Tibial artery (tissue), 4 donors: Measurements from ENCODE around the gene NIPAL3.

Experiments used
- DNase-seq, 2 donors: peaks; one replicate each; pipeline ENCODE4 v3.0.0-alpha.2; 2019
- H3K27ac ChIP-seq, 2 donors: fragments of 200-600 bp; sonication (generic) in 1 of 2; 1 replicate in 1 of 2; 2 replicates in 1 of 2; pipeline ENCODE4 v1.5.1; 2018 to 2019; ENCODE audit warnings: mild to moderate bottlenecking in 1 of 2
- H3K27me3 ChIP-seq, 2 donors: fragments of 200-600 bp; sonication (generic) in 1 of 2; one replicate each; pipeline versions ENCODE4 v1.5.1 to v1.6.0; 2016 to 2019
- H3K36me3 ChIP-seq, 3 donors: fragments of 200-600 bp; sonication (generic) in 2 of 3; one replicate each; pipeline ENCODE4 v1.5.1; 2016 to 2019; ENCODE audit warnings: mild to moderate bottlenecking in 2 of 3
- H3K4me1 ChIP-seq, 4 donors: fragments of 200-600 bp; sonication (generic) in 2 of 4; 1 replicate in 3 of 4; 2 replicates in 1 of 4; pipeline ENCODE4 v1.5.1; 2016 to 2019
- H3K4me3 ChIP-seq, 2 donors: fragments of 200-600 bp; sonication (generic) in 1 of 2; 1 replicate in 1 of 2; 2 replicates in 1 of 2; pipeline ENCODE4 v1.5.1; 2018 to 2019; ENCODE audit warnings: mild to moderate bottlenecking in 2 of 2
- H3K9me3 ChIP-seq, 3 donors: fragments of 200-600 bp; sonication (generic) in 1 of 3; one replicate each; pipeline ENCODE4 v1.5.1; 2016 to 2019
- CTCF ChIP-seq, 2 experiments: fragments of 200-600 bp in 1 of 2; fragments of 450-650 bp in 1 of 2; IDR thresholded peaks; one replicate each; pipeline ENCODE4 v1.5.1; 2017 to 2019; ENCODE audit warnings: antibody characterized with exemption in 2 of 2, mild to moderate bottlenecking in 1 of 2, moderate library complexity in 1 of 2
- intact Hi-C: fragments of 100-400 bp; cut with DNase I; formaldehyde crosslinking; loops from one replicate; pipeline ENCODE4 v1.15.0; 2023; ENCODE audit warnings: low total_unique reads

NIPAL3 gene

GRCh38 chr1:24415334-24415909 is at the start of gene NIPAL3:
TSS of gene NIPAL3 (plus strand) at chr1:24415802. CDS start at chr1:24419548, 3,746 bp downstream.
- no peak within 1 kb of the TSS for H3K27ac ChIP-seq
- intact Hi-C loops = no loop called here
- peaks cover 0 to 15% of the 10 kb centered on the region in 2 donors for H3K27me3 ChIP-seq
- peak; percentile 42 to 56 for TF ChIP-seq CTCF (IDR thresholded peaks at IDR 0.05)
- peak; percentile 95 for DNase-seq
- H3K4me3 ChIP-seq = peak within 1 kb of the TSS; percentile 50 to 59
- no peaks in the 10 kb centered on the region for H3K36me3 ChIP-seq
- H3K4me1 ChIP-seq = peaks cover 0 to 28% (median 13%) of the 10 kb centered on the region in 4 donors
- no peaks in the 10 kb centered on the region for H3K9me3 ChIP-seq

GRCh38 chr1:24366707-24367106 is 48.9 kb upstream of the NIPAL3 start:
- no peak for TF ChIP-seq CTCF (IDR thresholded peaks at IDR 0.05)
- intact Hi-C loops = no loop called here
- H3K4me1 ChIP-seq = peaks cover 0 to 8% (median 0%) of the 10 kb centered on the region in 4 donors
- no peak for DNase-seq
- H3K36me3 ChIP-seq = no peaks in the 10 kb centered on the region
- no peaks in the 10 kb centered on the region for H3K27me3 ChIP-seq
- H3K9me3 ChIP-seq = no peaks in the 10 kb centered on the region
- H3K27ac ChIP-seq = no peak overlapping the region
- no peak overlapping the region for H3K4me3 ChIP-seq

GRCh38 chr1:24369199-24369598 is 46.4 kb upstream of the NIPAL3 start:
- no peaks in the 10 kb centered on the region for H3K27me3 ChIP-seq
- intact Hi-C loops = no loop called here
- no peaks in the 10 kb centered on the region for H3K9me3 ChIP-seq
- TF ChIP-seq CTCF (IDR thresholded peaks at IDR 0.05) = no peak
- no peak overlapping the region for H3K27ac ChIP-seq
- DNase-seq = peak; percentile 83 to 85
- peaks cover 0 to 8% (median 0%) of the 10 kb centered on the region in 4 donors for H3K4me1 ChIP-seq
- H3K4me3 ChIP-seq = no peak overlapping the region
- peaks cover 0 to 5% (median 0%) of the 10 kb centered on the region in 3 donors for H3K36me3 ChIP-seq

GRCh38 chr1:24369801-24370200 is 45.8 kb upstream of the NIPAL3 start:
- Histone ChIP-seq H3K27ac (no peak overlapping the region), H3K4me1 (peaks cover 0 to 8% (median 0%) of the 10 kb centered on the region in 4 donors), H3K4me3 (no peak overlapping the region), H3K36me3 (peaks cover 0 to 5% (median 0%) of the 10 kb centered on the region in 3 donors), H3K9me3 (no peaks in the 10 kb centered on the region), H3K27me3 (no peaks in the 10 kb centered on the region)
- intact Hi-C loops = no loop called here
- TF ChIP-seq CTCF (IDR thresholded peaks at IDR 0.05) = no peak
- no peak for DNase-seq

- Histone ChIP-seq H3K36me3 (peaks cover 0 to 5% (median 0%) of the 10 kb centered on the region in 3 donors), H3K27me3 (no peaks in the 10 kb centered on the region), H3K27ac (no peak overlapping the region), H3K4me1 (peaks cover 0 to 8% (median 0%) of the 10 kb centered on the region in 4 donors), H3K4me3 (no peak overlapping the region), H3K9me3 (no peaks in the 10 kb centered on the region)
- DNase-seq = no peak
- no peak for TF ChIP-seq CTCF (IDR thresholded peaks at IDR 0.05)
- intact Hi-C loops = no loop called here
These were observed 42.6 kb upstream of the NIPAL3 start for GRCh38 chr1:24373044-24373443.
